NCI-H774 (cell line): Measurements from ENCODE around the gene SLC7A10.

Experiments
- DNase-seq: peaks from one replicate; lab custom pipeline; 2025; lab: John Stamatoyannopoulos, UW

SLC7A10 gene

GRCh38 chr19:33225458-33225926 lies at the start of gene SLC7A10:
Gene SLC7A10 (minus strand): TSS chr19:33225850. CDS start chr19:33225703, 147 bp downstream.
- DNase-seq, result no peak

DNA sequence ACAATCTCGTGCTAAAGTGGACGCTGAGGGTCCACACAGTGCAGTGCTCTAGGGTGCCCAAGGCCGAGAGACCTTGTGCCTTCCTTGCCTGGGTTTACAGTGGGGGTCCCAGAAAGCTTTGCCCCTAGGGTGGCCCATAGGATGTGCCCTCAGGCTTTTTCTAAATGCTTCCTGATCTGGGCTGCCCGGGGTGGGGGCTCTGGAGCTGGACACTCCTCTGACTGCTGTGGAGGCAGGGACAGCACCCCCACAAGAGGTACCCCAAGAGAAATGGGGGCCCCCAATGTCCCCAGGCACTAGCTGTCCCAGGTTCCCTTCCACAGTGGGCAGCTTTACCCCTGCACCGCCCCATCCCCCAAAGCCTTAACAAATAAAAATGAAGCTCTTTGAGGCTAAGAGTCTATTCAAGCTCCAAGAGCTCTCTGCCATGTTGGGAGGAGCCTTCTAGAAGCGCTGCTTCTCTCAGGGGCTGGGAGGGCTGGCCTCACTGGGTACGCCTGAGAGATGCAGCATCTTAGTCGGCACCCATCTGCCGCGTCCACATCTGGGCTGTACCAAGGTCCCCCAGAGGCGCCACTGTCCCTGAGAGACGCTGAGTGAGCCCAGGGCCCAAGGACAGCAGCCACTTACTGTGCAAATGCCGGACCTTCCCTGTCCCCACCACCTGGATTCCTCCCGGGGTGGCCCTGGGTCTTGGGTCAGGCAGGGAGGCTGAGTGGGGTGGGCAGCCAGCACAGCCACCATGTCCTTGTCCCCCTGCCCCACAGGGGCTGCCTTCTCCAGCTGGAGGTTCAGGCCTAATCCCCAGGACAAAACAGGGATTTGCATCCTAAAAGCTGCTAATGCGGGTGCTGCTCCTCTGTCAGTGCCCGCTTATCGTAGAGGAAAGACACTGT lies 49.3 kb upstream of the SLC7A10 start:
- DNase-seq, result no peak

- DNase-seq, result no peak
Observed at GRCh38 chr19:33273881-33274662, 48.4 kb upstream of the SLC7A10 start.

GRCh38 chr19:33273065-33273736 lies 47.6 kb upstream of the SLC7A10 start:
- no peak for DNase-seq

GRCh38 chr19:33271246-33272021 lies 45.8 kb upstream of the SLC7A10 start:
- no peak for DNase-seq

DNA sequence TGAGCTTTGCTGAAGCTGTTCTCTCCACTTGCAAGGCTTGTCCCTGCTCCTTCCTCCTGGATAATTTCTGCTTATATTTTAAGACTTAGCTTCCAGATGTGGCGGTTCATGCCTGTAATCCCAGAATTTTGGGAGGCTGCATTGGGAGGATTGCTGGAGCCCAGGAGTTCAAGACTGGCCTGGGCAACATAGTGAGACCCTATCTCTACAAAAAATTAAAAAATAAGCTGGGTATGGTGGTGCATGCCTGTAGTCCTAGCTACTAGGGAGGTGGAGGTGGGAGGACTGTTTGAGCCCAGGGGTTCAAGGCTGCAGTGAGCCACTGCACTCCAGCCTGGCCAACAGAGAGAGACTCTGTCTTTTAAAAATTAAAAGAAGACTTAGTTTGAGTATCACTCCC lies 45.1 kb upstream of the SLC7A10 start:
- DNase-seq, result no peak

GRCh38 chr19:33269016-33269415 lies 43.4 kb upstream of the SLC7A10 start:
- no peak for DNase-seq

GRCh38 chr19:33268162-33268991 lies 42.7 kb upstream of the SLC7A10 start:
- DNase-seq, result no peak

- no peak for DNase-seq
Observed at GRCh38 chr19:33267706-33268105, 42.1 kb upstream of the SLC7A10 start.

GRCh38 chr19:33266974-33267484 lies 41.4 kb upstream of the SLC7A10 start:
- DNase-seq, result no peak

GRCh38 chr19:33264881-33265445 lies 39.3 kb upstream of the SLC7A10 start:
- DNase-seq, result no peak

DNA sequence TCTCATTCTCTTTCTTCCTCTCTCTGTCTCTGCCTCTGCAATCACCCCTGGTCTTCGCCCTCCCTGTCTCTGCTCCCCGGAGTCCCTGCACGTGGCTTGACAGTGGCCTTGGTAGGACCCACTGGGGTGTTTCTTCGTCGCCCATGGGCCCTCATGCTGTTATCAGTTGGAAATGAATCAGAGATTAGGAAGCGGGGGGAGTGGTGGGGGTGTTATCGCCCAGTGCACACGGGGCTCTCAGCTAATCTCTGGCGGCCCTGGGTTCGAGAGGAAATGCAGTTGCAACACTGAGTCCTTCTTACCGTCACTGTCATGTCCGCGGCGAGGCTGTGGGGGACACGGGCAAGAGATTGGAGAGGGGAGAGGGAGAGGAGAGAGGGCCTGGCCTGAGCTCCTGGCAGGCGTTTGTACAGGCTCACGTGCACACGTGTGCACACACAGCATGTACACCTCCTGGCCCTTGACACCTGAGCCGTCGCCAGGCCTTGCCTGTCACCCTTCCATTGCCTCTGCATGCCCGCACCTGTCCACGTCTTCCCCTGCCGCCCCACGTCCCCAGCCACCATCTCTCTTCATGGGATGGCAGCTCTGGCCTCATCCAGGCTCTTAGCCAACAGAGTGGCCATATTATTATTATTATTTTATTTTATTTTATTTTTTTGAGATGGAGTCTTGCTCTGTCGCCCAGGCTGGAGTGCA lies 37.8 kb upstream of the SLC7A10 start:
- no peak for DNase-seq

DNA sequence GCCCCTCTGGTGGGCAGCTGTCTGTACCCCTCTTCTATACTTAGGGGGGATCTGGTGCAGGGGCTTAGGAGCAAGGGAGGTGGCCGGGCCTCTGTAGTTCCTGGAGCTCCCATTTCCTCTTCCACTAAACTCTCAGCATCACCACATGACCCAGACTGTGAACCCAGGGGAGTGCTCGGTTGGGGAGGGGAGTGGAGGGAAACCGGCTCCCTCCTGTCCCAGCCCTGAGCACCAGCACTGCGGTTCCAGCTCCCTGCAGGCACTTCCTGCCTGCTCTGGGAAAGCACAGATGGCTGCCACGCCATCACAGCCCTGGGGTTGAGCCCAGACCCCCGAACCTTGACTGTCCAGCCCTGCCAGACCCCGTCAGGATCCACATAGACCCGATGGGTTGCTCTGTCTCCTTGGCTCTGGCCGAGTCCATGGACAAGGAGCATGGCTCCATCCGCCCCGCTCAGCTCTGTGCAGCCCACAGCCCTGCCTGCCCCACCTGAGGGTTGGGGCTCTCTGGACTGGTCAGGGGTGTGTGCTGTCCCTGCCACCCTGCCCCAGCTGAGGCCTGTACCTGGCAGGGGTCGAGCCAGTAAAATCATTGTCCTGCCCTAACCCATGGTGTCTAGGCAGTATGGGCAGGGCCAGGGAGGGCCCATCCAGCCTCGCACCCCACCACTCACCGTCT lies 36.0 kb upstream of the SLC7A10 start:
- DNase-seq, result no peak

DNA sequence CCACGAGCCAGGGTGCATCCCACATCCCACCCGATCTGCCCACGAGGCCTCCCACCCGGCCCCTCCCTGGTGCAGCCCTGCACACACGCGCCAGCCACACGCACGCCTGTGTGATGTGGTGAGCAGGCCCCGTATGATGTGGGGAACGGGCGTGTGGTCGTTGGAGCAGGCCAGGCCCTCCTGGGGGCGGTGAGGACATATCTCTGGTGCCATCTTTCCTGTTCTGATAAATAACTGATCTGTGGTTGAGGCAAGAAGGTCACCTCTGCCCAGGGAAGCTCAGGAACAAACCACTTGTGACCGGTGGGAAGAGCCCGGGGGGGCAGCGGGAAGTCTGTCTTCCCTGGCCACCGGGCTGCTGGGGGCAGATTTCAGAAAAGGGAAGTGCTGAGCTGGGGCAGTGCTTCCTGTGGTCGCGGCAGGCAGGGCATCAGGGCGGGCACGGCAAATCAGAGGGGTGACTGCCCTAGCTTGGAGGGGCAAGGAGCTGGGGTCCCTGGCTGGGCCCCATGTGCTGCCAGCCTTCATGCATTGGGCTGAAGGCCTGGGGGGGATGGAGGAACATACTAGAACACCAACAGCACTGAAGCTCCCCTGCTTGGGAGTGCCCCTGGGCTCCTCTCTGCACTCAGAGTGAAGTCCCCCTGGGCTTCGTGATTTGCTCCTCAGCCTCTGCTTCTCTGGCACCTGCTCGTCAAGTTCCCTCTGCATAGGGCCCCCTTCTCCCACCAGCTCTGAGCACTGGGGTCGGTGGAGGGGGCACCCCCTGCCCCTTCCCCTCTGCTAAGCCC lies 35.2 kb upstream of the SLC7A10 start:
- no peak for DNase-seq

DNA sequence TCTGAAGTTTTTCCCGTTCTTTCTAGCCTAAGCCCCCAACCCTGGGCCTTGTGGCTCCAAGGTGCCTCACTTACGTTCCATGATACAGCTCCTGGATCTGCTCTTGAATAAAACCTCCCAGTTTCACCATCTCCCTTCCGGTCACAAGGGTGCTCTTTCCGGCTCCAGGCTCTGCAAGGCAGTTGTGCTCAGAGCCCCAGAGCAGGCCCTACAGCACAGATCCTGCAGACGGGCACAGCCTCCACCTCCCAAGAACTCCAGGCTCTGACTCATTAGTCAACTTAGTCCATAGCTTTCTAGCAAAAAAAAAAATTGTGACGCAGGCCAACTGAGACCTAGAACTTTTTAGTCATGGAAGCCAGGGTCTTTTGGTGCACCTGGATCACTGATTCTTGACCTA lies 33.9 kb upstream of the SLC7A10 start:
- DNase-seq, result no peak

- no peak for DNase-seq
Observed at GRCh38 chr19:33257828-33258227, 32.2 kb upstream of the SLC7A10 start.

GRCh38 chr19:33256261-33256660 lies 30.6 kb upstream of the SLC7A10 start:
- no peak for DNase-seq

GRCh38 chr19:33255781-33256180 lies 30.1 kb upstream of the SLC7A10 start:
- DNase-seq, result no peak
